ENCODE results near the gene B3GNT5.

B3GNT5 gene

GRCh38 chr3:183265157-183265642, 12.1 kb downstream of the B3GNT5 start:
- TF ChIP-seq POLR2AphosphoS5 (IDR thresholded peaks at IDR 0.05; ENCODE audit: low read depth, low read length) (no peak), FOXP2 (optimal IDR thresholded peaks at IDR 0.05; ENCODE audit: borderline replicate concordance, extremely low read depth, extremely low read length, insufficient read depth) (no peak), SIN3A (IDR thresholded peaks at IDR 0.05; ENCODE audit: borderline replicate concordance, insufficient read depth, low read length) (no peak), TAF1 (IDR thresholded peaks at IDR 0.05; ENCODE audit: borderline replicate concordance, insufficient read depth, low read length) (no peak)
- TF ChIP-seq, protein P1, sequence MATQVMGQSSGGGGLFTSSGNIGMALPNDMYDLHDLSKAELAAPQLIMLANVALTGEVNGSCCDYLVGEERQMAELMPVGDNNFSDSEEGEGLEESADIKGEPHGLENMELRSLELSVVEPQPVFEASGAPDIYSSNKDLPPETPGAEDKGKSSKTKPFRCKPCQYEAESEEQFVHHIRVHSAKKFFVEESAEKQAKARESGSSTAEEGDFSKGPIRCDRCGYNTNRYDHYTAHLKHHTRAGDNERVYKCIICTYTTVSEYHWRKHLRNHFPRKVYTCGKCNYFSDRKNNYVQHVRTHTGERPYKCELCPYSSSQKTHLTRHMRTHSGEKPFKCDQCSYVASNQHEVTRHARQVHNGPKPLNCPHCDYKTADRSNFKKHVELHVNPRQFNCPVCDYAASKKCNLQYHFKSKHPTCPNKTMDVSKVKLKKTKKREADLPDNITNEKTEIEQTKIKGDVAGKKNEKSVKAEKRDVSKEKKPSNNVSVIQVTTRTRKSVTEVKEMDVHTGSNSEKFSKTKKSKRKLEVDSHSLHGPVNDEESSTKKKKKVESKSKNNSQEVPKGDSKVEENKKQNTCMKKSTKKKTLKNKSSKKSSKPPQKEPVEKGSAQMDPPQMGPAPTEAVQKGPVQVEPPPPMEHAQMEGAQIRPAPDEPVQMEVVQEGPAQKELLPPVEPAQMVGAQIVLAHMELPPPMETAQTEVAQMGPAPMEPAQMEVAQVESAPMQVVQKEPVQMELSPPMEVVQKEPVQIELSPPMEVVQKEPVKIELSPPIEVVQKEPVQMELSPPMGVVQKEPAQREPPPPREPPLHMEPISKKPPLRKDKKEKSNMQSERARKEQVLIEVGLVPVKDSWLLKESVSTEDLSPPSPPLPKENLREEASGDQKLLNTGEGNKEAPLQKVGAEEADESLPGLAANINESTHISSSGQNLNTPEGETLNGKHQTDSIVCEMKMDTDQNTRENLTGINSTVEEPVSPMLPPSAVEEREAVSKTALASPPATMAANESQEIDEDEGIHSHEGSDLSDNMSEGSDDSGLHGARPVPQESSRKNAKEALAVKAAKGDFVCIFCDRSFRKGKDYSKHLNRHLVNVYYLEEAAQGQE (IDR thresholded peaks at IDR 0.05; ENCODE audit: insufficient read depth in 1 of 2, low read depth in 2 of 2, low read length in 2 of 2): no peak

DNA sequence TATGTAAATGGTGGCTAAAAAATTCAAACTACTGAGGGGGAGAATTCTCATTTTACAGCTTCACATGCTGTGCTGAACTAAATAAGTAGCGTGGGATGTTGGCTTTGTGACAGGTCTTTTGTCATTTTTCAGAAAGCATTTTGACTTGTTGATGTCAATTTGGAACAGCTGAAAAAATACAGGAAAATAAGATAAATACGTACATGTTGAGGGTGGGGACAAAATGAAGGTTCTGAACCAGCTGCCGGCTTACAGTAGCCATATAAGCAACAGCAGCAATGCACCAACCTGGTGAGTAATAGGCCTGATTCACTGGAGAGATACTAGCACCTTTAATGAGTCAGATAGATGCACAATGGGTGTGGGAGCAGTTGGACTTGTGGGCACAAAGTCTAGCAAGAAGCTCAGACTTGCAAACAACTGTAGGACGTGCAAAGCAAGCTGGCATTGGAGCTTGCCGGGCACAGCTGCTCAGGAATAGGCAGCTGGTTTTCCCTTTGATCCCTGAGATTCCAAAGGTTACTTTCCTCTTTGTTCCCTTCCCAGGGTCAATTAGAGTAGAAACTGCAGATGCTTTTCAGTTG, 12.9 kb downstream of the B3GNT5 start:
- TF ChIP-seq TAF1 (IDR thresholded peaks at IDR 0.05; ENCODE audit: borderline replicate concordance, insufficient read depth, low read length) (no peak), FOXP2 (optimal IDR thresholded peaks at IDR 0.05; ENCODE audit: borderline replicate concordance, extremely low read depth, extremely low read length, insufficient read depth) (no peak), POLR2AphosphoS5 (IDR thresholded peaks at IDR 0.05; ENCODE audit: low read depth, low read length) (no peak), SIN3A (IDR thresholded peaks at IDR 0.05; ENCODE audit: borderline replicate concordance, insufficient read depth, low read length) (no peak)
- TF ChIP-seq, protein P1 (IDR thresholded peaks at IDR 0.05; ENCODE audit: insufficient read depth in 1 of 2, low read depth in 2 of 2, low read length in 2 of 2): no peak

DNA sequence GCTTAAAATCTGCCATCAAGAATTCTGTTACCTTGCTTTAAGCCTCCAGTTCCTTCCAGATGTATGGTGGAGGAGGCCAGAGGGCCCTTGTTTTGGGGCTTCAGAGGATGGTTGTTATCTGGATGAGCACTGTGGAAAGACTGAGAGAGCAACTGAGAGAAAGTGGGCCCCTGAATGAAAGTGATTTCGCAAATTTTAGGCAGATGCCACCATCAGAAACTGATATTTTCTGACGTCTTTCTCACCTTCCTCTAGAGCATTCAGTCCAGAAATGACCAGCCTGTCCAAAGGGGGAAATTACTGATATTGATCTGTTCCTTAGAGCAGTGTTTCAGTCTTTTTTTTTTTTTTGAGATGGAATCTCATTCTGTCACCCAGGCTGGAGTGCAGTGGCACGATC, 13.4 kb downstream of the B3GNT5 start:
- TF ChIP-seq, protein P1 (IDR thresholded peaks at IDR 0.05; ENCODE audit: insufficient read depth in 1 of 2, low read depth in 2 of 2, low read length in 2 of 2): no peak
- TF ChIP-seq FOXP2 (optimal IDR thresholded peaks at IDR 0.05; ENCODE audit: borderline replicate concordance, extremely low read depth, extremely low read length, insufficient read depth) (no peak), POLR2AphosphoS5 (IDR thresholded peaks at IDR 0.05; ENCODE audit: low read depth, low read length) (no peak), SIN3A (IDR thresholded peaks at IDR 0.05; ENCODE audit: borderline replicate concordance, insufficient read depth, low read length) (no peak), TAF1 (IDR thresholded peaks at IDR 0.05; ENCODE audit: borderline replicate concordance, insufficient read depth, low read length) (no peak)

DNA sequence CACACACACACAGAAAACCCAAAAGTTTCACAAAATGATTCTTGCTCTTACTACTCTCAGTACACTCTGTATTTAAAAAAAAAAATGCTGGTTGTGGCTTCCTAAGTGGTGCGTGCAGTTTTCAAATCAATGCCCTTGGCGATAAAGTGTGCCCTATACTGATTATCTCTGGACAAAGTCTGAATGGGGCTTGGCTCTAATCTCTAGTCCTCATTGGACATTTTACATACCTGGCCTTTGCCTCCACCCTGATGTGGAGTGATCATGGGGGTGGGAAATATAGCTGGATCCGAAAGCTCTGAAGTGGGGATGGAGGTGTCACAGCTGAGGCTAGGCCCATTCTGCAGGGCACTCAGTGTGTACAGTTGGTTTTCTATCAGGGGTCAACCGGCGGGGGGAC, 14.1 kb downstream of the B3GNT5 start:
- TF ChIP-seq, protein P1 (IDR thresholded peaks at IDR 0.05; ENCODE audit: insufficient read depth in 1 of 2, low read depth in 2 of 2, low read length in 2 of 2): no peak
- TF ChIP-seq SIN3A (IDR thresholded peaks at IDR 0.05; ENCODE audit: borderline replicate concordance, insufficient read depth, low read length) (no peak), TAF1 (IDR thresholded peaks at IDR 0.05; ENCODE audit: borderline replicate concordance, insufficient read depth, low read length) (no peak), POLR2AphosphoS5 (IDR thresholded peaks at IDR 0.05; ENCODE audit: low read depth, low read length) (no peak), FOXP2 (optimal IDR thresholded peaks at IDR 0.05; ENCODE audit: borderline replicate concordance, extremely low read depth, extremely low read length, insufficient read depth) (no peak)
